ENCODE results near the gene DIDO1.

DNA sequence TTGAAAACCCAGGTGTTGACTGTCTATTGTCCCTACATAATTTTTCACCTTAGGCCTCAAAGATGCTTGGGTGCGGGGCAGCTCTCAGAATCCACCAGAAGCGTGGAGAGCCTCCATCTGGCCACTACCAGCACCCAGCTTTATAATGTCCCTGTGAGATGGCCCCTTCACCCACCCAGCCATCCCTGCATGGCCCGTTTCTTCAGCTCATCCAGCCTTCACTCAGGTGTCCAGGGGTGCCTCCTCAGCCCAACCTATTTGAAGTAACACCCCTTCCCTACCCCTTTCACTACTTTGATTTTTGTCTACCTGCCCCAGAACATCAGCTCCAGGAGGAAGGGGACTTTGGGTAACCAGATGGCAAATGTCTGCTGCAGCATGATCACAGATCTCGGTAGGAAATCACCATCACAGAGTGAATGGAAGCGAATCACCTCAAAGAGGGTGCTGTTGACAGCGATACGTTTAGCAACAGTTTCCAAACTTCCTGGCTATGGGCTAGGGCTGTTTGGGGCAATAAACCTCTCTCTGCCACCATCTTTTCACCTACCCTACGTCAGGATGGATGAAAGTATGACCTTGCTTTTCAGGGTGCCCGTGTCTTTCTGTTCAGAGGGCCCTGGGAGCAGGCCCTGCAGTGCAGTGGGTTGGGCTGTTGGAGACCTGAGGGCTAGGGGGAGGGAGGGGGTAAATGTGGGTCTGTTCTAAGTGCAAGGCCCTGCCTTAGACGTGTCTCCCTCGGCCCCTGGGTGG, 25.0 kb upstream of the DIDO1 start:
- TF ChIP-seq CTCF (IDR thresholded peaks at IDR 0.05) (no peak), POLR2A (IDR thresholded peaks at IDR 0.05) (no peak)
